H9 (cell line): ENCODE measurements around the gene TAF1C. TPM values are rescaled to one million over a fixed set of nuclear protein-coding genes. Genes with fewer than 3 reads are reported as not detected.

Source experiments
- DNase-seq: peaks from one replicate; pipeline ENCODE4 v3.0.0-alpha.2; 2017
- H2AFZ ChIP-seq: one replicate; pipeline ENCODE4 v1.6.1; 2013; ENCODE audit warnings: mild to moderate bottlenecking, low read length, control low read depth, moderate library complexity
- H2AK5ac ChIP-seq: 2 replicates; pipeline ENCODE4 v1.6.1; 2013; ENCODE audit warnings: low read length, control low read depth, mixed read lengths; ENCODE audit not compliant: insufficient read length
- H2BK120ac ChIP-seq: one replicate; pipeline ENCODE4 v1.6.1; 2013; ENCODE audit warnings: low read depth, mild to moderate bottlenecking, low read length, control low read depth, inconsistent platforms; ENCODE audit not compliant: poor library complexity, severe bottlenecking
- H2BK12ac ChIP-seq: 2 replicates; pipeline ENCODE4 v1.6.1; 2013; ENCODE audit warnings: low read length, control low read depth, mixed read lengths, low read depth; ENCODE audit not compliant: insufficient read length
- H2BK15ac ChIP-seq: 2 replicates; pipeline ENCODE4 v1.6.1; 2013; ENCODE audit warnings: low read depth, low read length, control low read depth
- H2BK20ac ChIP-seq: one replicate; pipeline ENCODE4 v1.6.1; 2013; ENCODE audit warnings: low read depth, mild to moderate bottlenecking, low read length, control low read depth, inconsistent platforms; ENCODE audit not compliant: poor library complexity, severe bottlenecking
- H2BK5ac ChIP-seq: 2 replicates; pipeline ENCODE4 v1.6.1; 2013; ENCODE audit warnings: low read length, control low read depth, mixed read lengths; ENCODE audit not compliant: insufficient read length
- H3K14ac ChIP-seq: 2 replicates; pipeline ENCODE4 v1.6.1; 2013; ENCODE audit warnings: low read length, control low read depth; ENCODE audit not compliant: insufficient read depth
- H3K18ac ChIP-seq: 2 replicates; pipeline ENCODE4 v1.6.1; 2013; ENCODE audit warnings: low read depth, mild to moderate bottlenecking, mixed read lengths, low read length, control low read depth; ENCODE audit not compliant: insufficient read length
- H3K23ac ChIP-seq: 2 replicates; pipeline ENCODE4 v1.6.1; 2013; ENCODE audit warnings: low read length, control low read depth, mixed read lengths, low read depth; ENCODE audit not compliant: insufficient read length
- H3K23me2 ChIP-seq: 2 replicates; pipeline ENCODE4 v1.6.1; 2013; ENCODE audit warnings: low read depth, mild to moderate bottlenecking, mixed read lengths, low read length, control low read depth; ENCODE audit not compliant: insufficient read length, poor library complexity, severe bottlenecking
- H3K27ac ChIP-seq: 2 replicates; pipeline ENCODE4 v1.5.1; 2013; ENCODE audit warnings: low read length, control low read depth, mixed read lengths, low read depth; ENCODE audit not compliant: insufficient read length
- H3K27me3 ChIP-seq: 2 replicates; pipeline ENCODE4 v1.6.1; 2013; ENCODE audit warnings: low read length, control low read depth, inconsistent platforms; ENCODE audit not compliant: insufficient read depth
- H3K4ac ChIP-seq: 2 replicates; pipeline ENCODE4 v1.6.1; 2013; ENCODE audit warnings: low read depth, mild to moderate bottlenecking, control low read depth, inconsistent platforms, low read length, moderate library complexity
- H3K4me1 ChIP-seq: 2 replicates; pipeline ENCODE4 v1.6.1; 2013; ENCODE audit warnings: low read length, control low read depth, inconsistent platforms; ENCODE audit not compliant: insufficient read depth
- H3K4me2 ChIP-seq: 2 replicates; pipeline ENCODE4 v1.6.1; 2013; ENCODE audit warnings: low read length, control low read depth, mixed read lengths; ENCODE audit not compliant: insufficient read length, insufficient read depth
- H3K56ac ChIP-seq: 2 replicates; pipeline ENCODE4 v1.6.1; 2013; ENCODE audit warnings: low read depth, mild to moderate bottlenecking, mixed read lengths, low read length, control low read depth; ENCODE audit not compliant: insufficient read length
- H3K79me1 ChIP-seq: 2 replicates; pipeline ENCODE4 v1.6.1; 2013; ENCODE audit warnings: low read depth, mild to moderate bottlenecking, moderate library complexity, low read length, control low read depth, inconsistent platforms; ENCODE audit not compliant: insufficient read depth, poor library complexity, severe bottlenecking
- H3K79me2 ChIP-seq: 2 replicates; pipeline ENCODE4 v1.6.1; 2013; ENCODE audit warnings: low read length, control low read depth, inconsistent platforms; ENCODE audit not compliant: insufficient read depth
- H3K9ac ChIP-seq: 2 replicates; pipeline ENCODE4 v1.6.1; 2013; ENCODE audit warnings: low read length, control low read depth, mixed read lengths; ENCODE audit not compliant: insufficient read length; ENCODE audit errors: extremely low read depth
- H3K9me3 ChIP-seq: one replicate; pipeline ENCODE4 v1.6.1; 2013; ENCODE audit warnings: low read depth, low read length, inconsistent platforms; ENCODE audit not compliant: control insufficient read depth
- H3T11ph ChIP-seq: one replicate; pipeline ENCODE4 v1.6.1; 2013; ENCODE audit warnings: mild to moderate bottlenecking, low read length, control low read depth, inconsistent platforms
- H4K20me1 ChIP-seq: one replicate; pipeline ENCODE4 v1.6.1; 2013; ENCODE audit not compliant: control insufficient read depth, insufficient read length, insufficient read depth
- H4K5ac ChIP-seq: 2 replicates; pipeline ENCODE4 v1.6.1; 2013; ENCODE audit warnings: low read depth, mild to moderate bottlenecking, mixed read lengths, low read length, control low read depth; ENCODE audit not compliant: insufficient read length
- H4K8ac ChIP-seq: replicated peaks from 2 replicates; pipeline ENCODE4 v1.6.1; 2013; ENCODE audit warnings: low read length, control low read depth, mixed read lengths, low read depth; ENCODE audit not compliant: insufficient read length
- H4K91ac ChIP-seq: 2 replicates; pipeline ENCODE4 v1.6.1; 2013; ENCODE audit warnings: low read depth, mild to moderate bottlenecking, moderate library complexity, mixed read lengths, low read length, control low read depth; ENCODE audit not compliant: insufficient read length
- H3K27ac Mint-ChIP-seq, 3 experiments: 2 replicates in 2 of 3; 3 replicates in 1 of 3; pipeline ENCODE4 v1.8.0; 2020 to 2021; ENCODE audit warnings: mixed read lengths in 3 of 3, mild to moderate bottlenecking in 1 of 3, moderate library complexity in 1 of 3
- H3K27me3 Mint-ChIP-seq: 2 replicates; pipeline ENCODE4 v1.8.0; 2021; ENCODE audit warnings: low read depth, mild to moderate bottlenecking, moderate library complexity, mixed read lengths
- H3K36me3 Mint-ChIP-seq, 3 experiments: 2 replicates in 2 of 3; 3 replicates in 1 of 3; pipeline ENCODE4 v1.8.0; 2020 to 2021; ENCODE audit warnings: low read depth in 3 of 3, mixed read lengths in 3 of 3; ENCODE audit not compliant: insufficient read depth in 1 of 3
- H3K4me1 Mint-ChIP-seq, 2 experiments: 2 replicates each; pipeline ENCODE4 v1.8.0; 2020; ENCODE audit warnings: mixed read lengths in 2 of 2
- H3K4me3 Mint-ChIP-seq, 2 experiments: 2 replicates in 1 of 2; 3 replicates in 1 of 2; pipeline ENCODE4 v1.8.0; 2020 to 2021; ENCODE audit warnings: mild to moderate bottlenecking in 2 of 2, mixed read lengths in 2 of 2, moderate library complexity in 1 of 2
- H3K9me3 Mint-ChIP-seq, 2 experiments: 2 replicates in 1 of 2; 3 replicates in 1 of 2; pipeline ENCODE4 v1.8.0; 2020; ENCODE audit warnings: mild to moderate bottlenecking in 2 of 2, mixed read lengths in 2 of 2, moderate library complexity in 1 of 2
- CTCF ChIP-seq: fragments of 200-600 bp; sonication (generic); conservative IDR thresholded peaks from 3 replicates; pipeline ENCODE4 v1.8.0; 2021; ENCODE audit warnings: antibody characterized with exemption, mild to moderate bottlenecking
- WGBS: extraction: QIAGEN DNeasy Blood & Tissue Kit; methylation state at CpG from one replicate; pipeline ENCODE4 v1.1.7; 2013; ENCODE audit warnings: missing lambda C conversion rate, low lambda C conversion rate, mixed read lengths; ENCODE audit not compliant: insufficient read length; ENCODE audit errors: extremely low coverage; 5-methylcytosine and 5-hydroxymethylcytosine counted together
- long read RNA-seq: library from polyadenylated mRNA; unstranded; transcript quantifications from one replicate; pipeline ENCODE4 v2.0.0, GENCODE V29; 2020
- total RNA-seq: library from RNA; stranded (reverse); gene quantifications from 2 replicates; pipeline ENCODE4 v1.2.1, GENCODE V29; 2021

TAF1C gene
- total RNA-seq, result 78.6 and 81.3 TPM in 2 replicates
- long read RNA-seq, transcript TAF1C-216 (15 exons, 2,972 nt), result major isoform, 79 of 264 reads
- long read RNA-seq, partial matches to known transcripts, result 49 of 264 reads
- long read RNA-seq, other reads (novel, unspliced or antisense), result 131 of 264 reads

GRCh38 chr16:84186685-84187437 is at the start of gene TAF1C:
TAF1C (minus strand) TSS chr16:84187057; CDS start chr16:84184988, 2,069 bp downstream.
- H3K23ac ChIP-seq, result no peak within 1 kb of the TSS
- peaks cover 12 to 34% (median 34%) of the 10 kb centered on the region in 3 experiments; a peak in 6 of 7 replicates for H3K36me3 Mint-ChIP-seq
- H2AFZ ChIP-seq, result peak within 1 kb of the TSS; percentile 24
- H2BK15ac ChIP-seq, result no peak within 1 kb of the TSS
- H4K8ac ChIP-seq, result no peak within 1 kb of the TSS
- no peak within 1 kb of the TSS for H2AK5ac ChIP-seq
- no peaks in the 10 kb centered on the region for H3K27me3 ChIP-seq
- TF ChIP-seq CTCF, result peak; percentile 94
- H3K27ac ChIP-seq, result no peak within 1 kb of the TSS
- H3K4me3 Mint-ChIP-seq, result peak within 1 kb of the TSS; percentile 92 to 94
- H2BK5ac ChIP-seq, result no peak within 1 kb of the TSS
- H3K79me1 ChIP-seq, result peaks cover 6% of the 10 kb centered on the region
- no peak within 1 kb of the TSS for H3K56ac ChIP-seq
- no peak within 1 kb of the TSS for H3T11ph ChIP-seq
- no peaks in the 10 kb centered on the region for H3K9me3 ChIP-seq
- H4K91ac ChIP-seq, result no peak within 1 kb of the TSS
- no peaks in the 10 kb centered on the region for H3K9me3 Mint-ChIP-seq
- H3K4me1 ChIP-seq, result no peaks in the 10 kb centered on the region
- H4K20me1 ChIP-seq, result no peaks in the 10 kb centered on the region
- H3K14ac ChIP-seq, result peak within 1 kb of the TSS; percentile 84
- H3K4ac ChIP-seq, result no peak within 1 kb of the TSS
- peak within 1 kb of the TSS in 2 of 3 experiments; percentile 82 to 87; a peak in 3 of 7 replicates for H3K27ac Mint-ChIP-seq
- no peak within 1 kb of the TSS for H2BK20ac ChIP-seq
- peaks cover 6% of the 10 kb centered on the region for H3K23me2 ChIP-seq
- H4K5ac ChIP-seq, result no peak within 1 kb of the TSS
- peak within 1 kb of the TSS; percentile 93 for H3K9ac ChIP-seq
- no peak within 1 kb of the TSS for H2BK120ac ChIP-seq
- H3K27me3 Mint-ChIP-seq, result peaks cover 2% of the 10 kb centered on the region; the same call in 1 of the 2 replicates
- no CpG with 5 or more reads among the region's 55 CpGs for WGBS
- peaks cover 8 to 13% of the 10 kb centered on the region in 2 experiments for H3K4me1 Mint-ChIP-seq
- H3K18ac ChIP-seq, result peak within 1 kb of the TSS; percentile 56
- DNase-seq, result peak; percentile 89
- no peak within 1 kb of the TSS for H2BK12ac ChIP-seq
- H3K4me2 ChIP-seq, result peak within 1 kb of the TSS; percentile 52
- peaks cover 9% of the 10 kb centered on the region; the same call in 1 of the 2 replicates for H3K79me2 ChIP-seq
